Measurements from ENCODE around the gene SCN1A.

- TF ChIP-seq KDM5A (IDR thresholded peaks at IDR 0.05; ENCODE audit: low read length) (no peak), BACH1 (IDR thresholded peaks at IDR 0.05; ENCODE audit: low read length) (no peak), CEBPB (IDR thresholded peaks at IDR 0.05; ENCODE audit: low read depth, low read length) (no peak), POLR2A (IDR thresholded peaks at IDR 0.05; ENCODE audit: control extremely low read depth in 1 of 2, low read depth in 2 of 2, low read length in 2 of 2) (no peak), EZH2 (IDR thresholded peaks at IDR 0.05; ENCODE audit: low read depth, low read length, severe bottlenecking) (no peak), TAF1 (IDR thresholded peaks at IDR 0.05; ENCODE audit: low read depth, low read length) (no peak), RAD21 (IDR thresholded peaks at IDR 0.05 in 1 of 2, conservative IDR thresholded peaks at IDR 0.05 in 1 of 2; ENCODE audit: low read depth in 2 of 2, low read length in 2 of 2) (0 out of 4 replicates have a peak, but pooled peaks of 1 of the 2 experiments have one; percentile 3), TEAD4 (IDR thresholded peaks at IDR 0.05; ENCODE audit: low read depth, low read length) (no peak), CHD1 (IDR thresholded peaks at IDR 0.05; ENCODE audit: low read depth, low read length) (no peak)
- TF ChIP-seq, protein P1, sequence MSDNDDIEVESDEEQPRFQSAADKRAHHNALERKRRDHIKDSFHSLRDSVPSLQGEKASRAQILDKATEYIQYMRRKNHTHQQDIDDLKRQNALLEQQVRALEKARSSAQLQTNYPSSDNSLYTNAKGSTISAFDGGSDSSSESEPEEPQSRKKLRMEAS (IDR thresholded peaks at IDR 0.05): no peak
- TF ChIP-seq, protein P2, sequence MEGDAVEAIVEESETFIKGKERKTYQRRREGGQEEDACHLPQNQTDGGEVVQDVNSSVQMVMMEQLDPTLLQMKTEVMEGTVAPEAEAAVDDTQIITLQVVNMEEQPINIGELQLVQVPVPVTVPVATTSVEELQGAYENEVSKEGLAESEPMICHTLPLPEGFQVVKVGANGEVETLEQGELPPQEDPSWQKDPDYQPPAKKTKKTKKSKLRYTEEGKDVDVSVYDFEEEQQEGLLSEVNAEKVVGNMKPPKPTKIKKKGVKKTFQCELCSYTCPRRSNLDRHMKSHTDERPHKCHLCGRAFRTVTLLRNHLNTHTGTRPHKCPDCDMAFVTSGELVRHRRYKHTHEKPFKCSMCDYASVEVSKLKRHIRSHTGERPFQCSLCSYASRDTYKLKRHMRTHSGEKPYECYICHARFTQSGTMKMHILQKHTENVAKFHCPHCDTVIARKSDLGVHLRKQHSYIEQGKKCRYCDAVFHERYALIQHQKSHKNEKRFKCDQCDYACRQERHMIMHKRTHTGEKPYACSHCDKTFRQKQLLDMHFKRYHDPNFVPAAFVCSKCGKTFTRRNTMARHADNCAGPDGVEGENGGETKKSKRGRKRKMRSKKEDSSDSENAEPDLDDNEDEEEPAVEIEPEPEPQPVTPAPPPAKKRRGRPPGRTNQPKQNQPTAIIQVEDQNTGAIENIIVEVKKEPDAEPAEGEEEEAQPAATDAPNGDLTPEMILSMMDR (IDR thresholded peaks at IDR 0.05; ENCODE audit: control extremely low read depth in 1 of 3, insufficient read depth in 1 of 3, low read depth in 1 of 3, low read length in 3 of 3): no peak
- TF ChIP-seq, protein P3, sequence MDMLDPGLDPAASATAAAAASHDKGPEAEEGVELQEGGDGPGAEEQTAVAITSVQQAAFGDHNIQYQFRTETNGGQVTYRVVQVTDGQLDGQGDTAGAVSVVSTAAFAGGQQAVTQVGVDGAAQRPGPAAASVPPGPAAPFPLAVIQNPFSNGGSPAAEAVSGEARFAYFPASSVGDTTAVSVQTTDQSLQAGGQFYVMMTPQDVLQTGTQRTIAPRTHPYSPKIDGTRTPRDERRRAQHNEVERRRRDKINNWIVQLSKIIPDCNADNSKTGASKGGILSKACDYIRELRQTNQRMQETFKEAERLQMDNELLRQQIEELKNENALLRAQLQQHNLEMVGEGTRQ (IDR thresholded peaks at IDR 0.05; ENCODE audit: low read length): no peak
These were observed 24.2 kb upstream of the SCN1A start for GRCh38 chr2:166152064-166152463.
